Vagina (tissue), 2 donors: Measurements from ENCODE around the gene ZNF474. TPM values are rescaled to one million over a fixed set of nuclear protein-coding genes. Genes with fewer than 3 reads are reported as not detected.

Experiments used
- DNase-seq, 2 donors: peaks; one replicate each; pipeline ENCODE4 v3.0.0-alpha.2; 2017; ENCODE audit errors: extremely low spot score in 2 of 2
- H3K27ac ChIP-seq: fragments of 200-600 bp; sonication (generic); one replicate; pipeline ENCODE4 v1.5.1; 2019
- H3K27me3 ChIP-seq: fragments of 200-600 bp; sonication (generic); one replicate; pipeline ENCODE4 v1.5.1; 2019
- H3K36me3 ChIP-seq, 2 donors: fragments of 200-600 bp; sonication (generic); one replicate each; pipeline ENCODE4 v1.5.1; 2017 to 2019
- H3K4me1 ChIP-seq: fragments of 200-600 bp; sonication (generic); one replicate; pipeline ENCODE4 v1.5.1; 2019
- H3K4me3 ChIP-seq, 2 donors: fragments of 200-600 bp; sonication (generic); 1 replicate in 1 of 2; 2 replicates in 1 of 2; pipeline ENCODE4 v1.5.1; 2016 to 2019
- H3K9me3 ChIP-seq: fragments of 200-600 bp; sonication (generic); one replicate; pipeline ENCODE4 v1.5.1; 2019
- POLR2A ChIP-seq, 2 donors: fragments of 450-650 bp; IDR thresholded peaks; one replicate each; pipeline ENCODE4 v1.6.1; 2017; ENCODE audit warnings: antibody characterized with exemption in 2 of 2, mild to moderate bottlenecking in 2 of 2, moderate library complexity in 2 of 2
- POLR2AphosphoS5 ChIP-seq, 2 donors: sonication (generic); formaldehyde crosslinking; IDR thresholded peaks; one replicate each; pipeline ENCODE4 v1.9.0; 2017; ENCODE audit warnings: antibody characterized with exemption in 2 of 2, mild to moderate bottlenecking in 2 of 2, low read depth in 1 of 2; ENCODE audit not compliant: insufficient read depth in 1 of 2
- intact Hi-C: fragments of 100-400 bp; cut with DNase I; formaldehyde crosslinking; loops from one replicate; pipeline ENCODE4 v1.15.1; 2023
- total RNA-seq: library from RNA; depleted of rRNA; stranded (reverse); fragments of >200 nt; gene quantifications from one replicate; pipeline ENCODE4 v1.2.3, GENCODE V29; 2016
- TF ChIP-seq, protein P1 (sequence below), 3 experiments: fragments of 450-650 bp in 2 of 3; fragments of 200-600 bp in 1 of 3; sonication (generic) in 1 of 3; IDR thresholded peaks; one replicate each; pipeline ENCODE4 v1.5.1; 2017 to 2019; ENCODE audit warnings: antibody characterized with exemption in 3 of 3, mild to moderate bottlenecking in 2 of 3, moderate library complexity in 2 of 3

Gene ZNF474
- total RNA-seq, 1 donor from 2014 or later: 0.49 TPM

DNA sequence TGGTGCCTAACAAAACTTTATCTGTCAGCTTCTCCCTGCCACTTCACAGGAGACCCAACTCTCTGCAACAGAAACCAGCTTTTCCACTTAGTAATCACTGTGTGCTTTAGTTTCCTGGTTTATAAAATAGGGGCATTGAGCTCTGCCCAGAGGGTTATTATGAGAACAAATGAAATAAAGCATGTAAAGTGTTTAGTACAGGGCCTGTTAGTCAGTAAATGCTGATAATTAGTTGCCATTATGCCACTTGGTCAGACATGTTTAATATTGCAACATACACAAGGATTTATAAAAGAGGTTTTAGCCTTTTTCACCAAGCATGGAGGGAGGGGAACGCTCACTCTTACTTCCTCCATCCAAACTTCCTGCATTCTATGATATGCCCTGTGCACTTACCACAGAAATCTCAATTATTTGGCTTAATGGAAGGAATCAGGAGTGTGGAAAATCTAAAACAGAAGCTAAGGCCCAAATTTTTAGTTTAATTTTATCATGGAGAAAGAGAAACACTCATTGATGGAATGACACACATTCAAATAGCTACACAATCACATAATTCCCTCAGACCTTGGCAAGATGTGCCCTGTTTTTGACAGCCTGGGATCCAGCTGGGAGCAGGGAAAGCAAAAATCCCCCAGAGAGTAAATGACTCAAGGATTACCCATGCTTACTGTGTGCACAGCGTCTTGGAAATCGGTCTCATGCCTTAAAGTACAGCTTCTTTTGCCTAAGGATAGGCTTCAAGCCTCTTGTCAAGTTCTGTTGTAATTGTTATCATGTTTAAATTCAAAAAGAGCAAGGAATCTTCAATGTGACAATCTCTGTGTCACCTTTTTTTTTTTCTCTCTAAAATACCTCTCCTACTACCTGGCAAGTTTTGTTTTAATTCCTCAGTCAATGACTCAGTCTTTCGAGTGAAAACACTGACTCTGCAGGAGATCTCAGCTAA lies 34.0 kb downstream of the ZNF474 start:
- Histone ChIP-seq H3K9me3 (no peaks in the 10 kb centered on the region), H3K4me1 (peaks cover 32% of the 10 kb centered on the region), H3K27me3 (no peaks in the 10 kb centered on the region), H3K36me3 (no peaks in the 10 kb centered on the region), H3K27ac (peak overlapping the region; percentile 24), H3K4me3 (no peak overlapping the region)
- no peak for DNase-seq
- TF ChIP-seq, protein P1, sequence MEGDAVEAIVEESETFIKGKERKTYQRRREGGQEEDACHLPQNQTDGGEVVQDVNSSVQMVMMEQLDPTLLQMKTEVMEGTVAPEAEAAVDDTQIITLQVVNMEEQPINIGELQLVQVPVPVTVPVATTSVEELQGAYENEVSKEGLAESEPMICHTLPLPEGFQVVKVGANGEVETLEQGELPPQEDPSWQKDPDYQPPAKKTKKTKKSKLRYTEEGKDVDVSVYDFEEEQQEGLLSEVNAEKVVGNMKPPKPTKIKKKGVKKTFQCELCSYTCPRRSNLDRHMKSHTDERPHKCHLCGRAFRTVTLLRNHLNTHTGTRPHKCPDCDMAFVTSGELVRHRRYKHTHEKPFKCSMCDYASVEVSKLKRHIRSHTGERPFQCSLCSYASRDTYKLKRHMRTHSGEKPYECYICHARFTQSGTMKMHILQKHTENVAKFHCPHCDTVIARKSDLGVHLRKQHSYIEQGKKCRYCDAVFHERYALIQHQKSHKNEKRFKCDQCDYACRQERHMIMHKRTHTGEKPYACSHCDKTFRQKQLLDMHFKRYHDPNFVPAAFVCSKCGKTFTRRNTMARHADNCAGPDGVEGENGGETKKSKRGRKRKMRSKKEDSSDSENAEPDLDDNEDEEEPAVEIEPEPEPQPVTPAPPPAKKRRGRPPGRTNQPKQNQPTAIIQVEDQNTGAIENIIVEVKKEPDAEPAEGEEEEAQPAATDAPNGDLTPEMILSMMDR (IDR thresholded peaks at IDR 0.05): no peak
- peak in 1 of 2 donors; percentile 47 for TF ChIP-seq POLR2AphosphoS5 (IDR thresholded peaks at IDR 0.05; ENCODE audit: insufficient read depth in 1 of 2, low read depth in 1 of 2)
- TF ChIP-seq POLR2A (IDR thresholded peaks at IDR 0.05): no peak
- intact Hi-C loops: no loop called here

DNA sequence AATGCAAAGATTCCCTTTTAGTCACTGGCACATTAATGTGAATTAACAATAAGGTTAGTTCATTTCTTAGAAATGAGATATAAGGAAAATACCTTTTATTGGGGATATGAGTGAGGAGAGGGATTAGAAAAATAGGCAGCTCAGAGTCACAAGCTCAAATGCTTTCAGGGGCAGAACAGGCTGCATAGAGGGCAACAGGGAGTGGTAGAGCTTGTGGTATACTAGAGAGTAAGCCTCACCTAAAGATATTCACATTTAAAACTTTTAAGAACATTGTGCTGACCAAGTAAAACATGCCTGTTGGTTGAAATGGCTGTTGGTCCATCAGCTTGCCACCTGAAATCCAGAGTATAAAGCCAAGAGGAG lies 34.7 kb downstream of the ZNF474 start:
- no peaks in the 10 kb centered on the region for H3K9me3 ChIP-seq

DNA sequence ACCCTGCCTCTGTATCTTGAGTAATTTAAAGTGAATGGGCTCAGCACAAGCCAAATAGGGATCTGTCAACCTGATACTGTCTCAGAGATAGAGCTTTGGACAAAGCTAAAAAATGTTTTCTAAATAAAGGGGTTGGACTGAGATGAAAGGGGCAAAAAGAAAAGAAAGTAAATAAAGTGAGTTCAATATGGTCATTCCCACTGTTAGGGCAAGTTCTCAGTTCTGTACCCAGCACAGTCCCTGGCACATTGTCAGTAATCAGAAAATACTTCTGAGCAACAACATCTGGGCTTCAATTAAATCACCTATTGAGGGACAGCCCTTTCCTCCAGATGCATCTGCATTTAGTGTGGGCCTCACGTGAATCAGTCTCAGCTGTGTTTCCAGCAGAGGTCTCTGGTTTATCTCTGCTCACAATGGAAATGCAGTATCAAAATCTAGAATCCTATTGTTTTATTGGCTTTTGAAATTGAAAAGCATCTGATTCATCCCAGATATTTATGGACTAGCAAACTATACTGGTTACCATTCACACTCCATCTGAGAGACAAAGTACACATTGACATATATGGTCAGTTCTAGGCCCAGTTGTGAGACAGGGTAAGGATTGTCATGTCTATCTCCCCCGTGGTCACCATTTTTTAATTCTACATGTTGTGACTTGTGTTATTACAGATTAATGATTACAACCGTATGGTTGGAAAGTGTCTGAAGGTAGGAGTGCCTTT lies 35.6 kb downstream of the ZNF474 start:
- Histone ChIP-seq H3K4me3 (no peak overlapping the region), H3K27me3 (no peaks in the 10 kb centered on the region), H3K9me3 (no peaks in the 10 kb centered on the region), H3K27ac (no peak overlapping the region), H3K4me1 (peaks cover 32% of the 10 kb centered on the region), H3K36me3 (no peaks in the 10 kb centered on the region)
- intact Hi-C loops: no loop called here
- no peak for TF ChIP-seq POLR2A (IDR thresholded peaks at IDR 0.05)
- TF ChIP-seq, protein P1 (IDR thresholded peaks at IDR 0.05): no peak
- no peak for TF ChIP-seq POLR2AphosphoS5 (IDR thresholded peaks at IDR 0.05; ENCODE audit: insufficient read depth in 1 of 2, low read depth in 1 of 2)
- no peak for DNase-seq

More for the DNA sequence above, 34.7 kb downstream of the ZNF474 start:
- Histone ChIP-seq H3K4me3 (no peak overlapping the region), H3K36me3 (no peaks in the 10 kb centered on the region), H3K4me1 (peaks cover 32% of the 10 kb centered on the region), H3K27me3 (no peaks in the 10 kb centered on the region), H3K27ac (peak overlapping the region; percentile 24)
- TF ChIP-seq POLR2AphosphoS5 (IDR thresholded peaks at IDR 0.05; ENCODE audit: insufficient read depth in 1 of 2, low read depth in 1 of 2) (no peak), POLR2A (IDR thresholded peaks at IDR 0.05) (no peak)
- TF ChIP-seq, protein P1 (IDR thresholded peaks at IDR 0.05): no peak
- intact Hi-C loops: no loop called here
- no peak for DNase-seq

DNA sequence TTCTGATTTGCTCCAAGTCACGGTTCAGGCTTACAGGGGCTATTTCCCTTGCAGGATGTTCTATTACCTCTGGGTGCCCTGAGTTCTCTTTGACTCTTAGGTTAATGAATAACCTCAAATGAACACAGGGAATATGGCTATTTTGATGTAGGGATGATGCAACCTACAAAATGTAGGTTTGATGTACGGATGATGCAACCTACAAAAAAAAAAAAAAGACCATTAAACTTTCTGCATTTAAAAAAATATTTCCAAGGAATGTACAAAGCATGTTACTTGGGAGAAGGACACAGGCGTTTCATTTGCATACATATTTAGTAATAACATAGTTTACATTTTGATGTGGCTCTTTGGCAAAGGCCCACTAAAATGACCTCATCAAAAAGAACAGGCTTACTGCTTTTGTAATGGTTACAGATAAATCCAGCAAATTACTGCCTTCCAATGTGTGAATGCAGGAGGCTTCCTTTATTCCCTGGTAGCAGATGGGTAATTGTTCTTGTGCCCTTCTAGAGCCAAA lies 36.3 kb downstream of the ZNF474 start:
- H3K27me3 ChIP-seq: no peaks in the 10 kb centered on the region
- H3K36me3 ChIP-seq: no peaks in the 10 kb centered on the region
- no peak for DNase-seq
- TF ChIP-seq POLR2A (IDR thresholded peaks at IDR 0.05) (no peak), POLR2AphosphoS5 (IDR thresholded peaks at IDR 0.05; ENCODE audit: insufficient read depth in 1 of 2, low read depth in 1 of 2) (no peak)
- TF ChIP-seq, protein P1 (IDR thresholded peaks at IDR 0.05): no peak
- no peak overlapping the region for H3K27ac ChIP-seq
- H3K4me1 ChIP-seq: peaks cover 32% of the 10 kb centered on the region
- intact Hi-C loops: no loop called here
- no peak overlapping the region for H3K4me3 ChIP-seq
- no peaks in the 10 kb centered on the region for H3K9me3 ChIP-seq
